ENCODE results near the gene PDXP.

GRCh38 chr22:37639771-37640590 is 18.5 kb upstream of the PDXP start:
- no peak for TF ChIP-seq CTCF (optimal IDR thresholded peaks at IDR 0.05 in 1 of 3, IDR thresholded peaks at IDR 0.05 in 1 of 3, conservative IDR thresholded peaks at IDR 0.05 in 1 of 3; ENCODE audit: extremely low read depth in 1 of 3, insufficient read depth in 2 of 3, low read length in 3 of 3)
- no peak for TF ChIP-seq EZH2 (IDR thresholded peaks at IDR 0.05; ENCODE audit: low read length)

All from keratinocyte (primary cell).